ENCODE measurements around the gene HCST. TPM values are rescaled to one million over a fixed set of nuclear protein-coding genes. Genes with fewer than 3 reads are reported as not detected.

Gene HCST
- total and polyA plus RNA-seq, 4 donors = 2.0 to 13.3 (median 3.8) TPM

DNA sequence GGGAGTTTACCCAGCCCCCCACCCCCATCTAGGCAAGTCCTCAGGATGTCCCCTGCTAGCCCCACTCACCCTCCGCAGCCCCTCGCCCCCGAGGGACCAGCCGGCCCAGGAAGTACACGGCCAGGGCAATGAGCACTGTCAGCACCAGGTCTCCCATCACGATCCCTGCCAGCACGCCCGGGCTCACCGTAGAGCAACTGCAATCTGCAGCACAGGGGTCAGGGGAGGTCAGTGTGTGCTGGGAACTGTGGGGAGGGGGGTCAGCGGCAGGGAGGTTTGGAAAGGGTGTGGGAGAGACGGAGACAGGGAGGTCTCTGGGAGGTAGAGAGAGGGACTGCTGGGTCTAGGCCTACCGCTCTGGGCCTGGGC, 5.0 kb downstream of the HCST start (continued):
- TF ChIP-seq TAF1 (conservative IDR thresholded peaks at IDR 0.05) = no peak
- TF ChIP-seq FOXA1 (IDR thresholded peaks at IDR 0.05) = no peak
- no peak for TF ChIP-seq HNF4A (conservative IDR thresholded peaks at IDR 0.05)
- no peak for TF ChIP-seq HNF4G (IDR thresholded peaks at IDR 0.05)
- TF ChIP-seq, protein P1, sequence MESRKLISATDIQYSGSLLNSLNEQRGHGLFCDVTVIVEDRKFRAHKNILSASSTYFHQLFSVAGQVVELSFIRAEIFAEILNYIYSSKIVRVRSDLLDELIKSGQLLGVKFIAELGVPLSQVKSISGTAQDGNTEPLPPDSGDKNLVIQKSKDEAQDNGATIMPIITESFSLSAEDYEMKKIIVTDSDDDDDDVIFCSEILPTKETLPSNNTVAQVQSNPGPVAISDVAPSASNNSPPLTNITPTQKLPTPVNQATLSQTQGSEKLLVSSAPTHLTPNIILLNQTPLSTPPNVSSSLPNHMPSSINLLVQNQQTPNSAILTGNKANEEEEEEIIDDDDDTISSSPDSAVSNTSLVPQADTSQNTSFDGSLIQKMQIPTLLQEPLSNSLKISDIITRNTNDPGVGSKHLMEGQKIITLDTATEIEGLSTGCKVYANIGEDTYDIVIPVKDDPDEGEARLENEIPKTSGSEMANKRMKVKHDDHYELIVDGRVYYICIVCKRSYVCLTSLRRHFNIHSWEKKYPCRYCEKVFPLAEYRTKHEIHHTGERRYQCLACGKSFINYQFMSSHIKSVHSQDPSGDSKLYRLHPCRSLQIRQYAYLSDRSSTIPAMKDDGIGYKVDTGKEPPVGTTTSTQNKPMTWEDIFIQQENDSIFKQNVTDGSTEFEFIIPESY (IDR thresholded peaks at IDR 0.05) = no peak
- TF ChIP-seq, protein P2, sequence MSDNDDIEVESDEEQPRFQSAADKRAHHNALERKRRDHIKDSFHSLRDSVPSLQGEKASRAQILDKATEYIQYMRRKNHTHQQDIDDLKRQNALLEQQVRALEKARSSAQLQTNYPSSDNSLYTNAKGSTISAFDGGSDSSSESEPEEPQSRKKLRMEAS (IDR thresholded peaks at IDR 0.05) = no peak
- no peak for TF ChIP-seq FOXA2 (IDR thresholded peaks at IDR 0.05)

DNA sequence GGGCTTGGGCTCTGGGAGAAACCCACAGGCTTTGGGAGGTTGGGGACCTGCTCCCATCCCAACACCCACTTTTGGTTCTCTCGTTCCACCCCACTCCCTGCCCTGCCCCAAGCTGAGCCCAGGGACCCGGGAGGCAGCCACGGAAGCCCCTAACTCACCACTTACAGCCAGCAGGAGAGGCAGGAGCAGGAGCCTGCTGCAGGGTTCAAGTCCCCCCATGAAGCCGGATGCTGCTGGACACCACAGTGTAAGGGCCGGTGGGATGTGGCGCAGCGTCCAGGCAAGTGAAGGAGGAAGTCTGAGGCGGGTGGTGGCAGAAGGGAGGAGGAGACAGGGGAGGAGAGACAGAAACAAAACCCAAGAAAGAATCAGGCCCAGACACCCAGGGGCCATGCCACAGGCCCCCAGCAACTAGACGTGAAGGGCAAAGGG, 5.7 kb downstream of the HCST start, which contains the start of gene TYROBP:
Gene TYROBP (minus strand): TSS at position 286 of the 432 bp plus-strand sequence. CDS start 67 bp downstream, at position 219.
- Histone ChIP-seq H3K4me3 (ENCODE audit: low read depth in 1 of 3, low read length in 3 of 3) (peak within 1 kb of the TSS in 2 of 3 donors; percentile 21 to 39), H3K27ac (ENCODE audit: low read depth in 1 of 2, low read length in 2 of 2) (peak within 1 kb of the TSS; percentile 50 to 73), H3K9me3 (ENCODE audit: control insufficient read depth in 4 of 4, low read length in 3 of 4) (no peaks in the 10 kb centered on the region), H3K36me3 (ENCODE audit: control insufficient read depth in 4 of 4, insufficient read depth in 3 of 4, low read depth in 1 of 4, low read length in 3 of 4) (no peaks in the 10 kb centered on the region), H3K4me1 (ENCODE audit: control insufficient read depth in 4 of 4, insufficient read depth in 4 of 4, low read length in 3 of 4) (no peaks in the 10 kb centered on the region), H3K27me3 (ENCODE audit: control insufficient read depth in 4 of 4, insufficient read depth in 4 of 4, low read length in 3 of 4) (no peaks in the 10 kb centered on the region), H3K9ac (ENCODE audit: low read depth in 1 of 2, low read length in 2 of 2) (peak within 1 kb of the TSS; percentile 47 to 66)
- DNase-seq (ENCODE audit: low spot score) = no peak
- 65% methylated on average over 9 of the region's 9 CpGs for WGBS
- no peak for TF ChIP-seq HNF4G (IDR thresholded peaks at IDR 0.05)
- TF ChIP-seq, protein P2 (IDR thresholded peaks at IDR 0.05) = no peak
- no peak for TF ChIP-seq FOXA2 (IDR thresholded peaks at IDR 0.05)
- TF ChIP-seq, protein P1 (IDR thresholded peaks at IDR 0.05) = no peak
- TF ChIP-seq EGR1 (IDR thresholded peaks at IDR 0.05; ENCODE audit: low read depth in 2 of 2) = no peak
- TF ChIP-seq, protein P3, sequence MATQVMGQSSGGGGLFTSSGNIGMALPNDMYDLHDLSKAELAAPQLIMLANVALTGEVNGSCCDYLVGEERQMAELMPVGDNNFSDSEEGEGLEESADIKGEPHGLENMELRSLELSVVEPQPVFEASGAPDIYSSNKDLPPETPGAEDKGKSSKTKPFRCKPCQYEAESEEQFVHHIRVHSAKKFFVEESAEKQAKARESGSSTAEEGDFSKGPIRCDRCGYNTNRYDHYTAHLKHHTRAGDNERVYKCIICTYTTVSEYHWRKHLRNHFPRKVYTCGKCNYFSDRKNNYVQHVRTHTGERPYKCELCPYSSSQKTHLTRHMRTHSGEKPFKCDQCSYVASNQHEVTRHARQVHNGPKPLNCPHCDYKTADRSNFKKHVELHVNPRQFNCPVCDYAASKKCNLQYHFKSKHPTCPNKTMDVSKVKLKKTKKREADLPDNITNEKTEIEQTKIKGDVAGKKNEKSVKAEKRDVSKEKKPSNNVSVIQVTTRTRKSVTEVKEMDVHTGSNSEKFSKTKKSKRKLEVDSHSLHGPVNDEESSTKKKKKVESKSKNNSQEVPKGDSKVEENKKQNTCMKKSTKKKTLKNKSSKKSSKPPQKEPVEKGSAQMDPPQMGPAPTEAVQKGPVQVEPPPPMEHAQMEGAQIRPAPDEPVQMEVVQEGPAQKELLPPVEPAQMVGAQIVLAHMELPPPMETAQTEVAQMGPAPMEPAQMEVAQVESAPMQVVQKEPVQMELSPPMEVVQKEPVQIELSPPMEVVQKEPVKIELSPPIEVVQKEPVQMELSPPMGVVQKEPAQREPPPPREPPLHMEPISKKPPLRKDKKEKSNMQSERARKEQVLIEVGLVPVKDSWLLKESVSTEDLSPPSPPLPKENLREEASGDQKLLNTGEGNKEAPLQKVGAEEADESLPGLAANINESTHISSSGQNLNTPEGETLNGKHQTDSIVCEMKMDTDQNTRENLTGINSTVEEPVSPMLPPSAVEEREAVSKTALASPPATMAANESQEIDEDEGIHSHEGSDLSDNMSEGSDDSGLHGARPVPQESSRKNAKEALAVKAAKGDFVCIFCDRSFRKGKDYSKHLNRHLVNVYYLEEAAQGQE (IDR thresholded peaks at IDR 0.05) = no peak
- TF ChIP-seq HNF4A (conservative IDR thresholded peaks at IDR 0.05) = no peak
- no peak for TF ChIP-seq FOXA1 (IDR thresholded peaks at IDR 0.05)
- no peak for TF ChIP-seq SP1 (IDR thresholded peaks at IDR 0.05)
- no peak for TF ChIP-seq RXRA (IDR thresholded peaks at IDR 0.05)
- no peak for TF ChIP-seq JUND (IDR thresholded peaks at IDR 0.05)
- TF ChIP-seq GABPA (IDR thresholded peaks at IDR 0.05 in 1 of 2, conservative IDR thresholded peaks at IDR 0.05 in 1 of 2) = no peak
- TF ChIP-seq YY1 (IDR thresholded peaks at IDR 0.05) = no peak
- TF ChIP-seq TAF1 (conservative IDR thresholded peaks at IDR 0.05) = no peak
- no peak for TF ChIP-seq RAD21 (IDR thresholded peaks at IDR 0.05)
- no peak for TF ChIP-seq NR2F2 (IDR thresholded peaks at IDR 0.05)
- TF ChIP-seq, protein P4, sequence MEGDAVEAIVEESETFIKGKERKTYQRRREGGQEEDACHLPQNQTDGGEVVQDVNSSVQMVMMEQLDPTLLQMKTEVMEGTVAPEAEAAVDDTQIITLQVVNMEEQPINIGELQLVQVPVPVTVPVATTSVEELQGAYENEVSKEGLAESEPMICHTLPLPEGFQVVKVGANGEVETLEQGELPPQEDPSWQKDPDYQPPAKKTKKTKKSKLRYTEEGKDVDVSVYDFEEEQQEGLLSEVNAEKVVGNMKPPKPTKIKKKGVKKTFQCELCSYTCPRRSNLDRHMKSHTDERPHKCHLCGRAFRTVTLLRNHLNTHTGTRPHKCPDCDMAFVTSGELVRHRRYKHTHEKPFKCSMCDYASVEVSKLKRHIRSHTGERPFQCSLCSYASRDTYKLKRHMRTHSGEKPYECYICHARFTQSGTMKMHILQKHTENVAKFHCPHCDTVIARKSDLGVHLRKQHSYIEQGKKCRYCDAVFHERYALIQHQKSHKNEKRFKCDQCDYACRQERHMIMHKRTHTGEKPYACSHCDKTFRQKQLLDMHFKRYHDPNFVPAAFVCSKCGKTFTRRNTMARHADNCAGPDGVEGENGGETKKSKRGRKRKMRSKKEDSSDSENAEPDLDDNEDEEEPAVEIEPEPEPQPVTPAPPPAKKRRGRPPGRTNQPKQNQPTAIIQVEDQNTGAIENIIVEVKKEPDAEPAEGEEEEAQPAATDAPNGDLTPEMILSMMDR (IDR thresholded peaks at IDR 0.05; ENCODE audit: low read depth, low read length, missing input control) = no peak
- TF ChIP-seq, protein P5, sequence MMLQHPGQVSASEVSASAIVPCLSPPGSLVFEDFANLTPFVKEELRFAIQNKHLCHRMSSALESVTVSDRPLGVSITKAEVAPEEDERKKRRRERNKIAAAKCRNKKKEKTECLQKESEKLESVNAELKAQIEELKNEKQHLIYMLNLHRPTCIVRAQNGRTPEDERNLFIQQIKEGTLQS (IDR thresholded peaks at IDR 0.05) = no peak
